SK-N-SH (cell line): ENCODE results near the gene CNN2. TPM values are rescaled to one million over a fixed set of nuclear protein-coding genes. Genes with fewer than 3 reads are reported as not detected.

Source experiments
- CTCF ChIA-PET: fragments of 300-600, 350-600 bp; formaldehyde crosslinking; extraction: SDS; loops from one replicate; lab custom pipeline; 2021; lab: Yijun Ruan, JAX
- POLR2A ChIA-PET: fragments of 350-600 bp; sonication (Branson Sonifier 250); formaldehyde crosslinking; extraction: SDS; loops from one replicate; lab custom pipeline; 2020; ENCODE audit warnings: antibody characterized with exemption, inconsistent platforms; lab: Yijun Ruan, JAX
- DNase-seq: peaks from one replicate; pipeline ENCODE4 v3.0.0; 2012
- H2AFZ ChIP-seq: fragments of 200-600 bp; sonication (generic); 2 replicates; pipeline ENCODE4 v1.8.1; 2016; ENCODE audit warnings: antibody characterized with exemption, mild to moderate bottlenecking, low read depth
- H3F3A ChIP-seq: fragments of 200-600 bp; sonication (generic); replicated peaks from 2 replicates; pipeline ENCODE3; 2016; ENCODE audit warnings: antibody characterized with exemption, mild to moderate bottlenecking; ENCODE audit not compliant: insufficient read depth
- H3K27ac ChIP-seq, 2 experiments: fragments of 200-500 bp in 1 of 2; fragments of 200-600 bp in 1 of 2; sonication (Bioruptor generic) in 1 of 2; sonication (generic), shearing (Covaris generic) in 1 of 2; 2 replicates each; pipeline versions ENCODE4 v1.5.1 to v1.6.1; 2014 to 2016; ENCODE audit warnings: low read depth in 2 of 2, inconsistent platforms in 1 of 2, low read length in 1 of 2, mild to moderate bottlenecking in 1 of 2, mixed read lengths in 1 of 2
- H3K27me3 ChIP-seq: fragments of 200-600 bp; sonication (generic), shearing (Covaris generic); 2 replicates; pipeline ENCODE4 v1.6.1; 2016; ENCODE audit warnings: mixed run types; ENCODE audit not compliant: insufficient read depth
- H3K36me3 ChIP-seq, 2 experiments: fragments of 200-500 bp in 1 of 2; fragments of 200-600 bp in 1 of 2; sonication (Bioruptor generic) in 1 of 2; sonication (generic) in 1 of 2; replicated peaks in 1 of 2; 2 replicates each; pipeline versions ENCODE3 to v1.5.1; 2014 to 2016; ENCODE audit warnings: low read length in 1 of 2, mild to moderate bottlenecking in 1 of 2; ENCODE audit not compliant: insufficient read depth in 2 of 2, control insufficient read depth in 1 of 2
- H3K4me1 ChIP-seq, 2 experiments: fragments of 200-500 bp in 1 of 2; fragments of 200-600 bp in 1 of 2; sonication (Bioruptor generic) in 1 of 2; sonication (generic), shearing (Covaris generic) in 1 of 2; 2 replicates each; pipeline versions ENCODE4 v1.5.1 to v1.6.1; 2014 to 2016; ENCODE audit warnings: low read depth in 1 of 2, low read length in 1 of 2, mixed run types in 1 of 2; ENCODE audit not compliant: insufficient read depth in 2 of 2, control insufficient read depth in 1 of 2
- H3K4me2 ChIP-seq: fragments of 200-600 bp; sonication (generic), shearing (Covaris generic); 2 replicates; pipeline ENCODE4 v1.6.1; 2017; ENCODE audit warnings: mixed run types
- H3K4me3 ChIP-seq, 2 experiments: fragments of 200-500 bp in 1 of 2; fragments of 200-600 bp in 1 of 2; sonication (Bioruptor generic) in 1 of 2; sonication (generic), shearing (Covaris generic) in 1 of 2; 2 replicates each; pipeline versions ENCODE4 v1.5.1 to v1.8.1; 2014 to 2016; ENCODE audit warnings: low read depth in 2 of 2, inconsistent platforms in 1 of 2, low read length in 1 of 2, mild to moderate bottlenecking in 1 of 2, mixed read lengths in 1 of 2, moderate library complexity in 1 of 2
- H3K79me2 ChIP-seq: fragments of 200-600 bp; sonication (generic); 2 replicates; pipeline ENCODE4 v1.8.1; 2017; ENCODE audit warnings: mild to moderate bottlenecking; ENCODE audit not compliant: insufficient read depth
- H3K9ac ChIP-seq: fragments of 200-600 bp; sonication (generic); 2 replicates; pipeline ENCODE4 v1.6.1; 2017; ENCODE audit warnings: mixed run types
- H3K9me2 ChIP-seq: fragments of 200-600 bp; sonication (generic); 2 replicates; pipeline ENCODE4 v1.6.1; 2017; ENCODE audit warnings: mixed run types
- H3K9me3 ChIP-seq: fragments of 200-600 bp; sonication (generic); 2 replicates; pipeline ENCODE4 v1.6.1; 2017; ENCODE audit warnings: mixed run types, mild to moderate bottlenecking, moderate library complexity
- H4K20me1 ChIP-seq: fragments of 200-600 bp; sonication (generic); 2 replicates; pipeline ENCODE4 v1.6.1; 2017; ENCODE audit warnings: mild to moderate bottlenecking, mixed run types; ENCODE audit not compliant: insufficient read depth
- CHD2 ChIP-seq: fragments of 150-350 bp; IDR thresholded peaks from 2 replicates; pipeline ENCODE4 v1.6.1; 2018; ENCODE audit warnings: low read length; ENCODE audit not compliant: partially characterized antibody
- EZH2phosphoT487 ChIP-seq: fragments of 200-600 bp; sonication (generic); IDR thresholded peaks from 2 replicates; pipeline ENCODE4 v1.6.1; 2017; ENCODE audit warnings: low read depth, mixed run types, mild to moderate bottlenecking, antibody characterized with exemption, moderate library complexity, borderline replicate concordance
- FOSL2 ChIP-seq: IDR thresholded peaks from 2 replicates; pipeline ENCODE4 v1.4.0; 2012; ENCODE audit warnings: low read depth, mild to moderate bottlenecking, moderate library complexity, borderline replicate concordance
- JUND ChIP-seq: IDR thresholded peaks from 2 replicates; pipeline ENCODE4 v1.4.0; 2012
- MEF2A ChIP-seq: IDR thresholded peaks from 2 replicates; pipeline ENCODE4 v1.4.0; 2012; ENCODE audit warnings: low read depth, borderline replicate concordance
- RAD21 ChIP-seq: IDR thresholded peaks from 2 replicates; pipeline ENCODE4 v1.6.1; 2012; ENCODE audit warnings: mild to moderate bottlenecking, low read length
- RCOR1 ChIP-seq: fragments of 150-350 bp; IDR thresholded peaks from 2 replicates; pipeline ENCODE4 v1.6.1; 2017; ENCODE audit warnings: antibody characterized with exemption, low read length
- RXRA ChIP-seq: IDR thresholded peaks from 2 replicates; pipeline ENCODE4 v1.4.0; 2012; ENCODE audit warnings: low read depth, mild to moderate bottlenecking, borderline replicate concordance
- SIN3A ChIP-seq: IDR thresholded peaks from 2 replicates; pipeline ENCODE4 v1.6.1; 2012; ENCODE audit warnings: low read depth, mild to moderate bottlenecking, low read length, moderate library complexity, borderline replicate concordance
- TAF1 ChIP-seq: IDR thresholded peaks from 2 replicates; pipeline ENCODE4 v1.6.1; 2012; ENCODE audit warnings: low read depth, mild to moderate bottlenecking, low read length, moderate library complexity, borderline replicate concordance
- TCF12 ChIP-seq: IDR thresholded peaks from 2 replicates; pipeline ENCODE4 v1.4.0; 2012
- WGBS: methylation state at CpG from one replicate; pipeline ENCODE4 v1.1.6; 2017; ENCODE audit warnings: low lambda C conversion rate; 5-methylcytosine and 5-hydroxymethylcytosine counted together
- polyA plus RNA-seq, 3 experiments: library from polyadenylated mRNA; depleted of rRNA; stranded (reverse); fragments of >200 nt; gene quantifications; 2 replicates each; pipeline ENCODE4 v1.2.3, GENCODE V29; 2012
- TF ChIP-seq, protein P1 (sequence below): fragments of 150-350 bp; IDR thresholded peaks from 2 replicates; pipeline ENCODE4 v1.6.1; 2017; ENCODE audit warnings: antibody characterized with exemption, low read length, low read depth, borderline replicate concordance
- TF ChIP-seq, protein P2 (sequence below): IDR thresholded peaks from 2 replicates; pipeline ENCODE4 v1.4.0; 2012; ENCODE audit warnings: low read depth
- TF ChIP-seq, protein P3 (sequence below): IDR thresholded peaks from 2 replicates; pipeline ENCODE4 v1.4.0; 2012; ENCODE audit warnings: low read depth, borderline replicate concordance

The CNN2 gene
- polyA plus RNA-seq, 1 of the 3 experiments (the other 2 are of a cell fraction), result 279 TPM

DNA sequence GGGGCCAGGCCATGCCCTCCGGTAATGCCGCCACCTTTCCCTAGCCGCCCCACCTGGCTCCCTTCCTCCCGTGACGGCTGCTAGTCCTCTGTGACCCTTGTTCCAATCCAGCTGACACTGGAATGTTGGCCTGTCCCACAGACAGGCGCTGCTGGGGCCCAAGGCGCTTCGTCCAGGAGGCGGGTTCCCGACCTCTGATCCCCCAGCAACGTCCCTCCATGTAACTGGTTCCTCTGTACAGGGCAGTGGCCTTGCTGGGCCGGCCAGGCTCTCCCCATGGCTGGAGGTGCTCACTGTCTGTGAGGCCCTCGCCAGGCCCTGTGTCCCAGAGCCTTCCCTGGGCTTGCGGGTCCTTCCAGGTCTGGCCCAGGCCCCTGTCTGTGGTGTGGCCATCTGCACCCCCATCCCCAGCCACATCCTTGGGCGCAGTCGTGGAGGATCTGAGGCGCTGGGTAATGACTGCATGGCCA, 33.0 kb upstream of the CNN2 start:
- Histone ChIP-seq H3K4me2 (no peak overlapping the region), H3K4me3 (no peak overlapping the region), H3K9me3 (no peaks in the 10 kb centered on the region), H3K9me2 (no peaks in the 10 kb centered on the region), H3K27ac (no peak overlapping the region), H3K27me3 (peaks cover 23% of the 10 kb centered on the region; the same call in 1 of the 2 replicates), H3K9ac (no peak overlapping the region), H4K20me1 (0 out of 2 replicates have a peak, but pooled peaks cover 6% of the 10 kb centered on the region), H3K36me3 (peaks cover 0 to 37% of the 10 kb centered on the region in 2 experiments), H3K79me2 (no peaks in the 10 kb centered on the region), H3K4me1 (peaks cover 0 to 9% of the 10 kb centered on the region in 2 experiments; a peak in 1 of 4 replicates), H3F3A (peaks cover 6% of the 10 kb centered on the region), H2AFZ (no peak overlapping the region)
- no peak for DNase-seq
- ChIA-PET POLR2A (no interaction called here), CTCF (no interaction called here)
- TF ChIP-seq RXRA (no peak), CHD2 (no peak), FOSL2 (no peak), RAD21 (no peak), EZH2phosphoT487 (no peak), SIN3A (no peak)
- TF ChIP-seq, protein P1, sequence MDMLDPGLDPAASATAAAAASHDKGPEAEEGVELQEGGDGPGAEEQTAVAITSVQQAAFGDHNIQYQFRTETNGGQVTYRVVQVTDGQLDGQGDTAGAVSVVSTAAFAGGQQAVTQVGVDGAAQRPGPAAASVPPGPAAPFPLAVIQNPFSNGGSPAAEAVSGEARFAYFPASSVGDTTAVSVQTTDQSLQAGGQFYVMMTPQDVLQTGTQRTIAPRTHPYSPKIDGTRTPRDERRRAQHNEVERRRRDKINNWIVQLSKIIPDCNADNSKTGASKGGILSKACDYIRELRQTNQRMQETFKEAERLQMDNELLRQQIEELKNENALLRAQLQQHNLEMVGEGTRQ, result no peak
- 96% methylated on average over 7 of the region's 17 CpGs for WGBS

DNA sequence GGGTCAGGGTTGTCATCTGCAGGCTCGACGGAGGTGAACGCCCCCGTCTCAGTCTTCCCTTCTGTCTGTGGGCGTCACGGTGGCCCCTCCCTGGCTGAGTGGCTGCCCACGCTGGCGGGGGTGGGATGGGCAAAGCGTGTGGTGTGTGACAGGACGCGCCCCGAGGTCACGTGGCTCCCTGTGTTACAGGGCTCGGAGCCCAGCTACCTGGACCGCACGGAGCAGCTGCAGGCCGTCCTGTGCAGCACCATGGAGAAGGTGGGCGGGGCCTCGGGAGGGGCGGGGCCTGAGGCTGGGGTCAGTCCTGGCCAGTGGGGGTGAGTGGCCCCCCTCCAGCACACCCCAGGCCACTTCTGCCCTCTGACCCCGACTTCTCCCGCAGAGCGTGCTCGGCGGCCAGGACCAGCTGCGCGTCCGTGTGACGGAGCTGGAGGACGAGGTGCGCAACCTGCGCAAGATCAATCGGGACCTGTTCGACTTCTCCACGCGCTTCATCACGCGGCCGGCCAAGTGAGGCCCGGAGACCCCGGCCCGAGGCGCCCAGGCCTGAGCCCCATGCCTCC, 32.5 kb upstream of the CNN2 start:
- CTCF ChIA-PET, result no interaction called here
- no peak overlapping the region for H3K27ac ChIP-seq
- WGBS, result 83% methylated on average over 20 of the region's 43 CpGs
- H3K4me2 ChIP-seq, result no peak overlapping the region
- peaks cover 7% of the 10 kb centered on the region for H3F3A ChIP-seq
- no peaks in the 10 kb centered on the region for H3K9me3 ChIP-seq
- H3K36me3 ChIP-seq, result peaks cover 0 to 34% of the 10 kb centered on the region in 2 experiments
- H3K9ac ChIP-seq, result no peak overlapping the region
- H2AFZ ChIP-seq, result no peak overlapping the region
- DNase-seq, result no peak
- H3K4me3 ChIP-seq, result no peak overlapping the region
- H3K27me3 ChIP-seq, result peaks cover 28% of the 10 kb centered on the region; the same call in 1 of the 2 replicates
- peaks cover 0 to 9% of the 10 kb centered on the region in 2 experiments; a peak in 1 of 4 replicates for H3K4me1 ChIP-seq
- H3K9me2 ChIP-seq, result no peaks in the 10 kb centered on the region
- no peaks in the 10 kb centered on the region for H3K79me2 ChIP-seq
- TF ChIP-seq RAD21 (no peak), RCOR1 (no peak), TAF1 (no peak), JUND (no peak), MEF2A (no peak), TCF12 (no peak)
- TF ChIP-seq, protein P2, sequence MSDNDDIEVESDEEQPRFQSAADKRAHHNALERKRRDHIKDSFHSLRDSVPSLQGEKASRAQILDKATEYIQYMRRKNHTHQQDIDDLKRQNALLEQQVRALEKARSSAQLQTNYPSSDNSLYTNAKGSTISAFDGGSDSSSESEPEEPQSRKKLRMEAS, result no peak
- TF ChIP-seq, protein P3, sequence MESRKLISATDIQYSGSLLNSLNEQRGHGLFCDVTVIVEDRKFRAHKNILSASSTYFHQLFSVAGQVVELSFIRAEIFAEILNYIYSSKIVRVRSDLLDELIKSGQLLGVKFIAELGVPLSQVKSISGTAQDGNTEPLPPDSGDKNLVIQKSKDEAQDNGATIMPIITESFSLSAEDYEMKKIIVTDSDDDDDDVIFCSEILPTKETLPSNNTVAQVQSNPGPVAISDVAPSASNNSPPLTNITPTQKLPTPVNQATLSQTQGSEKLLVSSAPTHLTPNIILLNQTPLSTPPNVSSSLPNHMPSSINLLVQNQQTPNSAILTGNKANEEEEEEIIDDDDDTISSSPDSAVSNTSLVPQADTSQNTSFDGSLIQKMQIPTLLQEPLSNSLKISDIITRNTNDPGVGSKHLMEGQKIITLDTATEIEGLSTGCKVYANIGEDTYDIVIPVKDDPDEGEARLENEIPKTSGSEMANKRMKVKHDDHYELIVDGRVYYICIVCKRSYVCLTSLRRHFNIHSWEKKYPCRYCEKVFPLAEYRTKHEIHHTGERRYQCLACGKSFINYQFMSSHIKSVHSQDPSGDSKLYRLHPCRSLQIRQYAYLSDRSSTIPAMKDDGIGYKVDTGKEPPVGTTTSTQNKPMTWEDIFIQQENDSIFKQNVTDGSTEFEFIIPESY, result no peak
- POLR2A ChIA-PET, result no interaction called here
- 0 out of 2 replicates have a peak, but pooled peaks cover 6% of the 10 kb centered on the region for H4K20me1 ChIP-seq
